T-cell (primary cell): Measurements from ENCODE around the gene KRT38. TPM values are rescaled to one million over a fixed set of nuclear protein-coding genes. Genes with fewer than 3 reads are reported as not detected.

Experiments used
- ATAC-seq, 4 experiments: fragments of 200-7000 bp in 3 of 4; fragments of 150-1000 bp in 1 of 4; cut with Tn5 transposase; replicated peaks in 1 of 4; 1 replicate in 3 of 4; 2 replicates in 1 of 4; pipeline ENCODE4 v1.10.0; 2021; ENCODE audit warnings: moderate library complexity in 3 of 4, mild to moderate bottlenecking in 2 of 4, moderate number of reproducible peaks in 1 of 4
- CTCF ChIA-PET, 2 donors: fragments of 300-600 bp; sonication (Branson Sonifier 250); formaldehyde crosslinking; loops; one replicate each; lab custom pipeline; 2022; ENCODE audit warnings: antibody characterized with exemption in 2 of 2; lab: Charles Lee
- POLR2A ChIA-PET, 2 donors: fragments of 300-600 bp; sonication (Branson Sonifier 250); formaldehyde crosslinking; loops; one replicate each; lab custom pipeline; 2022; ENCODE audit warnings: antibody characterized with exemption in 2 of 2; lab: Charles Lee
- DNase-seq, 35 experiments: peaks; one replicate each; pipeline versions ENCODE4 v3.0.0 to v3.0.0-alpha.2; 2013 to 2023
- H3K27ac ChIP-seq: one replicate; pipeline ENCODE4 v1.5.1; 2013; ENCODE audit warnings: low read length
- H3K27me3 ChIP-seq, 2 experiments: replicated peaks in 1 of 2; 1 replicate in 1 of 2; 2 replicates in 1 of 2; pipeline versions ENCODE4 v1.6.1 to v1.7.0; 2013; ENCODE audit warnings: low read length in 1 of 2, mixed read lengths in 1 of 2; ENCODE audit not compliant: control insufficient read depth in 2 of 2, insufficient read depth in 2 of 2; ENCODE audit errors: extremely low read depth in 1 of 2
- H3K36me3 ChIP-seq, 2 donors: 1 replicate in 1 of 2; 2 replicates in 1 of 2; pipeline versions ENCODE4 v1.6.1 to v1.7.0; 2013; ENCODE audit warnings: low read length in 1 of 2; ENCODE audit not compliant: control insufficient read depth in 2 of 2, insufficient read depth in 1 of 2; ENCODE audit errors: extremely low read depth in 1 of 2
- H3K4me1 ChIP-seq, 2 experiments: 1 replicate in 1 of 2; 2 replicates in 1 of 2; pipeline versions ENCODE4 v1.6.1 to v1.7.0; 2013; ENCODE audit warnings: low read length in 2 of 2, mixed read lengths in 1 of 2; ENCODE audit not compliant: insufficient read depth in 2 of 2, control insufficient read depth in 1 of 2; ENCODE audit errors: extremely low read depth in 1 of 2
- H3K4me3 ChIP-seq, 2 donors: 1 replicate in 1 of 2; 2 replicates in 1 of 2; pipeline versions ENCODE4 v1.5.1 to v1.7.0; 2013; ENCODE audit warnings: mild to moderate bottlenecking in 2 of 2, low read length in 1 of 2, moderate library complexity in 1 of 2; ENCODE audit not compliant: control insufficient read depth in 1 of 2; ENCODE audit errors: extremely low read depth in 1 of 2
- H3K9me3 ChIP-seq: 2 replicates; pipeline ENCODE4 v1.7.0; 2013
- H3K27ac Mint-ChIP-seq, 2 donors: one replicate each; pipeline ENCODE4 v1.8.0; 2020 to 2021; ENCODE audit warnings: mild to moderate bottlenecking in 2 of 2, mixed read lengths in 2 of 2
- H3K27me3 Mint-ChIP-seq, 2 donors: one replicate each; pipeline ENCODE4 v1.8.0; 2021 to 2022; ENCODE audit warnings: mixed read lengths in 2 of 2
- H3K36me3 Mint-ChIP-seq: one replicate; pipeline ENCODE4 v1.8.0; 2021; ENCODE audit warnings: mixed read lengths
- H3K4me1 Mint-ChIP-seq, 3 donors: one replicate each; pipeline ENCODE4 v1.8.0; 2020 to 2022; ENCODE audit warnings: mixed read lengths in 3 of 3, mild to moderate bottlenecking in 1 of 3
- H3K4me3 Mint-ChIP-seq, 3 donors: one replicate each; pipeline ENCODE4 v1.8.0; 2020 to 2022; ENCODE audit warnings: mild to moderate bottlenecking in 3 of 3, mixed read lengths in 3 of 3, moderate library complexity in 3 of 3
- H3K9me3 Mint-ChIP-seq, 3 donors: one replicate each; pipeline ENCODE4 v1.8.0; 2020 to 2022; ENCODE audit warnings: mixed read lengths in 3 of 3
- whole genome bisulfite sequencing: methylation state at CpG from one replicate; pipeline ENCODE4 v1.1.5; 2013; ENCODE audit warnings: missing lambda C conversion rate; ENCODE audit not compliant: insufficient coverage; 5-methylcytosine and 5-hydroxymethylcytosine counted together
- total RNA-seq, 35 experiments: library from RNA in 6 of 35; stranded (reverse) in 6 of 35; fragments of 120-200 nt in 1 of 35; gene quantifications; one replicate each; pipeline versions ENCODE4 v1.2.1 to v1.2.4 and lab custom pipeline; 2013 to 2026

The KRT38 gene
- total RNA-seq, 5 donors from 2014 or later (not counting 1 experiment from before 2014, with no cell fraction given), result not detected

DNA sequence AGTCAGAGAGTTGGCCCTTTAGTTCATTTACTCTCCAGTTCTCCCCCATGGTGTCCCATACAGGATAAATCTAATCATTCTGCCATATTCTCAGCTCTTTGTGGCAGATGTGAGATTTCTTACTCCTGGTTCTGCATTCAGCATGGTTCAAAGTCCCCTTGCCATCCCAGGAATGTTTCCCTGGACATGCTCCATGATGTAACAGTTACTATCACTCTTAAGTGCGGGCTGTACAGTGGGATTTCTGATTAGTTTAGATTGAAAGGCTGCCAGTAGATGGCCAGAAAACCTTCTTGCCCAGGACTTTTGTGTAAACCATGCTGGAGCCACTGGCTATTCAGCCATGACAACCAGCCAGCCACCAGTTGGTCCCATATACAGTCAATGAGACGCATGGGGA is 26.8 kb downstream of the KRT38 start:
- Mint-ChIP-seq H3K9me3 (no peaks in the 10 kb centered on the region), H3K36me3 (no peaks in the 10 kb centered on the region), H3K4me1 (peaks cover 11 to 21% (median 20%) of the 10 kb centered on the region in 3 donors), H3K27me3 (peaks cover 3 to 6% of the 10 kb centered on the region in 2 donors), H3K4me3 (no peak overlapping the region), H3K27ac (no peak overlapping the region)
- Histone ChIP-seq H3K36me3 (no peaks in the 10 kb centered on the region), H3K9me3 (no peaks in the 10 kb centered on the region), H3K4me3 (no peak overlapping the region), H3K27ac (no peak overlapping the region), H3K4me1 (peaks cover 0 to 6% of the 10 kb centered on the region in 2 experiments), H3K27me3 (no peaks in the 10 kb centered on the region)
- WGBS, result no CpG with 5 or more reads among the region's 2 CpGs
- no peak for ATAC-seq
- CTCF ChIA-PET, result interaction anchor here in 1 of 2 donors (0.5 kb wide), 1 partner anchor 97 kb away, joined by 4 read pairs; no protein-coding TSS in a partner anchor
- POLR2A ChIA-PET, result no interaction called here
- no peak for DNase-seq

DNA sequence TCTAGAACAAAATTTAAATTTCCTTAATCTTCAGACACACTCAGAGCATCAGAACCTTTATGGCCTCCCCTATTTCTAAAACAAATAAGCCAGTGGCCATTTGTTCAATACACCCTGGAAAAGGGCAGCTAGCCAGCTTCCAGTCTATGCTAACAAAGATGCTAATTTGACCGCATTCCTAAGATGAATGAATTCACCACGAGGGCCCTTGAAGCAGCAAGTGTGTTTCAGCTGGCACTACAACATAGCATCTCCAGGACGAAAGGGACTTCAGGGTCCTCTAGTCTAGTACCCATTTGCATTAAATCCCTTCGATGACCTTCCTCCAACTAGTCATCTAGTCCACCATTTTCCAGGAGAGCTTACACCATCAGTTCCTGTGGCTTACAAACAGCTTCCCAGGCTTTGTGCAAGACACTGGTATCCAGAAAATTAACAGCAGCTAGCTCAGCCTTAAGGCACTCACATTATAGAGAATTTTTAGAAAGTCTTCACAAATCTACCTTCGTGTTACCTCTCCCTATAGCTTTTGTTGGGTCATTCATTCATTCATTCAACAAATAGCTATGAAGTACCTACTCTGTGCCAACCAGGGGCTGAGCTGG is 27.3 kb downstream of the KRT38 start:
- H3K4me3 Mint-ChIP-seq, result no peak overlapping the region
- peaks cover 14 to 27% (median 25%) of the 10 kb centered on the region in 3 donors for H3K4me1 Mint-ChIP-seq
- DNase-seq, result no peak
- Histone ChIP-seq H3K4me1 (peaks cover 0 to 11% of the 10 kb centered on the region in 2 experiments), H3K4me3 (no peak overlapping the region), H3K36me3 (no peaks in the 10 kb centered on the region), H3K9me3 (no peaks in the 10 kb centered on the region), H3K27me3 (no peaks in the 10 kb centered on the region), H3K27ac (no peak overlapping the region)
- H3K27me3 Mint-ChIP-seq, result peaks cover 3 to 6% of the 10 kb centered on the region in 2 donors
- ChIA-PET POLR2A (no interaction called here), CTCF (interaction anchor here in 1 of 2 donors (0.5 kb wide), 1 partner anchor 97 kb away, joined by 4 read pairs; no protein-coding TSS in a partner anchor)
- no peak for ATAC-seq
- no peaks in the 10 kb centered on the region for H3K9me3 Mint-ChIP-seq
- 64% methylated on average over 4 of the region's 5 CpGs for WGBS
- no peak overlapping the region for H3K27ac Mint-ChIP-seq
- no peaks in the 10 kb centered on the region for H3K36me3 Mint-ChIP-seq

DNA sequence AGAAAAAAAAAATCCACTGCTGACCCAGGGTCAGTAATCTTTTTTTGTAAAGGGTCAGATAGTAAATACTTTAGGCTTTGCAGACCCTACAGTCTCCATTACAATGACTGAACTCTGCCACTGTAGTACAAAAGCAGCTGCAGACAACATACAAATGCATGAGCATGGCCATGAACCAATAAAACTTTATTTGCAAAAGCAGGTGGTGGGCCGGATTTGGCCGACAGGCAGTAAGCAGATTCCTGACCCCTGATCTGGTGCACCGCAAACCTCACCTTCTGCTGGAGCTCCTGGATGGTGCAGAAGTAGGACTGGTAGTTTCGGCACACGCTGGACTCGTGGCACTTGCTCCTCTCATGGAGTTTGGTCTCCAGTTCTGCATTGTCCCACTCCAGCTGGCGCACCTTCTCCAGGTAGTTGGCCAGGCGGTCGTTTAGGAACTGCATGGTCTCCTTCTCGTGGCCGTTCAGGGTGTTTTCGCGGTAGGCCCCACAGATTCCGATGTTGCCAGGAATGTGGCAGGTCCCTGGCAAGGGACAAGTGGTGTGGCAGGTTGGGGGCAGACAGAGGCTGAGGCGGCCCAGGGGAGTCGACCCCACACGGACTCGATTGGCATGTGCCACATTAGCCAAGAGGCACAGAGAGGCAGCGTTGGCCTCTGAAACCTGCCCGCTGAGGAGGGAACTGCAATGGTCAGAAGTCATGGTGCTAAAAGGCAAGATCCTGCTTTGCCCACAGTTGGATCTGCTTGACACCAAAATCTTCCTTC is 29.5 kb downstream of the KRT38 start:
- Histone ChIP-seq H3K4me3 (no peak overlapping the region), H3K27ac (no peak overlapping the region), H3K9me3 (no peaks in the 10 kb centered on the region), H3K36me3 (no peaks in the 10 kb centered on the region), H3K27me3 (no peaks in the 10 kb centered on the region), H3K4me1 (peaks cover 0 to 12% of the 10 kb centered on the region in 2 experiments)
- Mint-ChIP-seq H3K9me3 (no peaks in the 10 kb centered on the region), H3K36me3 (no peaks in the 10 kb centered on the region), H3K4me3 (no peak overlapping the region), H3K4me1 (peaks cover 10 to 22% (median 19%) of the 10 kb centered on the region in 3 donors), H3K27ac (no peak overlapping the region), H3K27me3 (peaks cover 3 to 6% of the 10 kb centered on the region in 2 donors)
- no peak for DNase-seq
- ATAC-seq, result no peak
- 95% methylated on average over 18 of the region's 20 CpGs for WGBS
- POLR2A ChIA-PET, result no interaction called here
- CTCF ChIA-PET, result interaction anchor here in 1 of 2 donors (0.7 kb wide), 1 partner anchor 50 kb away, joined by 3 read pairs; no protein-coding TSS in a partner anchor

DNA sequence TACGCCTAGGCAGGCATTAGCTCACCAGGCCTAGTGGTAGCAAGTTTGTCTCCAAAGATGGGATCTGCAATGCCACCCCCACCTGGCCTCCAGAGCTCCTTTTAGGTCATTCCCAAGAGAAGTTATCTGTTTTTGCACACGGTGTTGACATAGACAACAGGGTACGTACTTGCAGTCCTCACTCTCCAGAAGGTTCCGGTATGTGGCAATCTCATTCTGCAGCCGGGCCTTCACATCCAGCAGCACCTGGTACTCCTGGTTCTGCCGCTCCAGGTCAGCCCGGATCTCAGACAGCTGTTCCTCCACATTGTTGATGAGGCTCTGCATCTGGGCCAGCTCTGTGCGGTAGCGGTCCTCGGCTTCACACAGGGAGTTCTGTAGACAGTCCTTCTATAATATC is 33.6 kb downstream of the KRT38 start:
- H3K36me3 Mint-ChIP-seq, result no peaks in the 10 kb centered on the region
- CTCF ChIA-PET, result no interaction called here
- no peak overlapping the region for H3K27ac Mint-ChIP-seq
- Histone ChIP-seq H3K4me3 (no peak overlapping the region), H3K27me3 (peaks cover 3 to 5% of the 10 kb centered on the region in 2 experiments), H3K36me3 (no peaks in the 10 kb centered on the region), H3K9me3 (no peaks in the 10 kb centered on the region), H3K4me1 (peaks cover 2 to 26% of the 10 kb centered on the region in 2 experiments), H3K27ac (no peak overlapping the region)
- DNase-seq (no peak), ATAC-seq (no peak)
- 94% methylated on average over 7 of the region's 10 CpGs for WGBS
- H3K9me3 Mint-ChIP-seq, result no peaks in the 10 kb centered on the region
- no peak overlapping the region for H3K4me3 Mint-ChIP-seq
- POLR2A ChIA-PET, result no interaction called here
- peaks cover 36 to 50% (median 47%) of the 10 kb centered on the region in 3 donors for H3K4me1 Mint-ChIP-seq
- H3K27me3 Mint-ChIP-seq, result peaks cover 0 to 3% of the 10 kb centered on the region in 2 donors

DNA sequence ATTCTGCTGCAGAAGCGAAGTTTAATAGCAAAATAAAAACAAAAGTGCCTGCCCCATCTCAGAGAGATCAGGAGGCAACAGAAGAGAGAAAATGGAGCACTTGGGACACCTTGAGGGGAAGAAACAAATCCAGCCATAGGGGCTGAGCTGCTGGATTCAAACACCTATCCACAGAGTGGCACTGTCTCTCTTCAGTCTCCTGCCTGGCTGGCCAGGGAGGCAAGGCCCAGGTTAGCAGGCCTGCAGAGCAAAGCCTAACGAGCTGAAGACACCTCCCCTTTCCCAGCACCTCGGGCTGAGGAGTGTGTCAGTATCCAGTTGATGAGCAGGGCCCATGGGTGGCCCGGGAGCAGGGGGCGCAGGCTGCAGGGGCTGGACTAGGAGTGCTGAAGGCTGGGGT is 34.6 kb downstream of the KRT38 start:
- POLR2A ChIA-PET, result no interaction called here
- no peak overlapping the region for H3K27ac Mint-ChIP-seq
- H3K36me3 Mint-ChIP-seq, result no peaks in the 10 kb centered on the region
- Histone ChIP-seq H3K9me3 (no peaks in the 10 kb centered on the region), H3K36me3 (no peaks in the 10 kb centered on the region), H3K4me3 (no peak overlapping the region), H3K27ac (no peak overlapping the region), H3K27me3 (peaks cover 3 to 5% of the 10 kb centered on the region in 2 experiments), H3K4me1 (peaks cover 2 to 26% of the 10 kb centered on the region in 2 experiments)
- peaks cover 38 to 51% (median 50%) of the 10 kb centered on the region in 3 donors for H3K4me1 Mint-ChIP-seq
- no peak overlapping the region for H3K4me3 Mint-ChIP-seq
- no peak for ATAC-seq
- no peaks in the 10 kb centered on the region for H3K9me3 Mint-ChIP-seq
- no peak for DNase-seq
- CTCF ChIA-PET, result no interaction called here
- H3K27me3 Mint-ChIP-seq, result peaks cover 0 to 3% of the 10 kb centered on the region in 2 donors
- 89% methylated on average over 4 of the region's 5 CpGs for WGBS

DNA sequence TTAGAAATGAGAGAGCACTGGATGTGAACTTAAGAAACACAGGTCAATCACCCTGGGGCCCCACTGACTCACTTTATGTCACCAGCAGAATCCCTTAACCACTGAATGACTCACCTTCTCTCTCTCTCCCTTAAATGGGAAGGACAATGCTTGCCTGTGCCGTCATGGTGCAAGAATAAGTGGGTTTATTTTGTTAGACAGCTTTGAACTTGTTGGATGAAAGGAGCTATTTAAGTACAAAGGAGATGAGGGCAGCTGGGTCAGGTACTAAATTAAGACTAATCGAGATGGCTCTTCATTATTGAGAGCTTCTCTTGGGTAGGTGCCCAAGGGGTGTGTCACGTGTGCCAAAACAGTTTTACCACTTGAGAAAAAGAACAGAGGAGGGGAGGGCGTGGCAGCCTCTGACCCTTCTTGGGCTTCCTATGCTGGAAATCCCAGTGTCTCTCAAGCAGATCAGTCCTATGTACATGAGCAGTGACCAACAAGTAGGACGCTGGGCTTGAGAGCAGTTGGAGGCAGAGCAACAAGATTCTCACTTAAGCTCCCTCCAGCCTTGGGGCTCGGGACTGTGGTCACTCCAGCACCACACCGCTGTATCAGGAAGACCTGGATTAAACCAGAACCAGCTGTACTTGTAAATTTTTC is 36.6 kb downstream of the KRT38 start:
- no peaks in the 10 kb centered on the region for H3K36me3 ChIP-seq
- no peak overlapping the region for H3K27ac ChIP-seq
- no peak overlapping the region for H3K4me3 ChIP-seq
- Mint-ChIP-seq H3K36me3 (no peaks in the 10 kb centered on the region), H3K27ac (peak overlapping the region in 1 of 2 donors; percentile 72), H3K4me3 (no peak overlapping the region), H3K9me3 (no peaks in the 10 kb centered on the region), H3K4me1 (peaks cover 34 to 47% (median 42%) of the 10 kb centered on the region in 3 donors), H3K27me3 (no peaks in the 10 kb centered on the region)
- H3K9me3 ChIP-seq, result no peaks in the 10 kb centered on the region
- ATAC-seq (peak; percentile 54 to 88 (median 70)), DNase-seq (peak in 2 of 35 experiments; percentile 10 to 34)
- peaks cover 5 to 6% of the 10 kb centered on the region in 2 experiments for H3K27me3 ChIP-seq
- H3K4me1 ChIP-seq, result peaks cover 2 to 22% of the 10 kb centered on the region in 2 experiments
- CTCF ChIA-PET, result interaction anchor here (0.5 to 1.1 kb wide), 4 partner anchors 8 to 34 kb away, joined by 3 to 4 read pairs (median 3); no protein-coding TSS in a partner anchor
- POLR2A ChIA-PET, result interaction anchor here in 1 of 2 donors (0.7 kb wide), 1 partner anchor 20 kb away, joined by 3 read pairs; no protein-coding TSS in a partner anchor
- 54% methylated on average over 6 of the region's 7 CpGs for WGBS
